MG63 (cell line): ENCODE data around the gene MSX2. TPM values are rescaled to one million over a fixed set of nuclear protein-coding genes. Genes with fewer than 3 reads are reported as not detected.
A peak's percentile ranks its signal among the peaks of the same experiment; 100 is the strongest.

Experiments
- DNase-seq: peaks from one replicate; pipeline ENCODE4 v3.0.0-alpha.2; 2020
- H3K27me3 ChIP-seq: fragments of 250-450 bp; sonication (Bioruptor Pico); 2 replicates; pipeline ENCODE4 v1.5.1; 2020; ENCODE audit warnings: mild to moderate bottlenecking, moderate library complexity
- H3K36me3 ChIP-seq: fragments of 250-450 bp; sonication (Bioruptor Pico); 2 replicates; pipeline ENCODE4 v1.5.1; 2020; ENCODE audit warnings: mild to moderate bottlenecking, moderate library complexity
- H3K4me3 ChIP-seq: fragments of 250-450 bp; sonication (Bioruptor Pico); 2 replicates; pipeline ENCODE4 v1.5.1; 2020; ENCODE audit warnings: mild to moderate bottlenecking, moderate library complexity
- H3K9me3 ChIP-seq: fragments of 250-450 bp; sonication (Bioruptor Pico); 2 replicates; pipeline ENCODE4 v1.5.1; 2020; ENCODE audit warnings: mild to moderate bottlenecking, moderate library complexity
- total RNA-seq: library from RNA; depleted of rRNA; stranded (reverse); fragments of >200 nt; shearing (Covaris generic); gene quantifications from 2 replicates; pipeline ENCODE4 v1.2.3, GENCODE V29; 2014; ENCODE audit warnings: low replicate concordance

MSX2 gene
- total RNA-seq, 1 experiment from 2014 or later, result 10.7 TPM

- DNase-seq, result no peak
- Histone ChIP-seq H3K36me3 (no peaks in the 10 kb centered on the region), H3K27me3 (peaks cover 4% of the 10 kb centered on the region; the same call in 1 of the 2 replicates), H3K4me3 (no peak overlapping the region), H3K9me3 (no peaks in the 10 kb centered on the region)
These were observed 15.7 kb upstream of the MSX2 start for GRCh38 chr5:174708476-174709207.

DNA sequence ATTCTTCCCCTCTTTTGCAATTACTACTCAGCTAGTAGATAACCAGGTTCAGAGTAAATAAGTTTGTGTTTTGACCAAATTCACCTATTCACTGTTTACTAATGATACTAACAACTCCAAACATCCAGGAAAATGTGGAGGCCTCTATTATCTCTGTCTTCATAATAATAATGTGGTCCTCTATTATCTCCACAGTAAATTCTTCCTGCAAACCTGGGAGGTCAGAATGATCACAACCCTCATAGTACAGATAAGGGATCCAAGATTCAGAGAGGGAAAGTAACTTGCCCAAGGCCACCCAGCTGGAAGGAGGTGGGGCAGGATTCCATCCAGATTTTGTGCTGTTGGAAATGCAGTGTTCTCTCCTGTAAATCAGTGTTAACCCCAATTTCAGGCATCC, 9.6 kb upstream of the MSX2 start:
- Histone ChIP-seq H3K4me3 (no peak overlapping the region), H3K27me3 (peaks cover 8% of the 10 kb centered on the region), H3K36me3 (no peaks in the 10 kb centered on the region)

DNA sequence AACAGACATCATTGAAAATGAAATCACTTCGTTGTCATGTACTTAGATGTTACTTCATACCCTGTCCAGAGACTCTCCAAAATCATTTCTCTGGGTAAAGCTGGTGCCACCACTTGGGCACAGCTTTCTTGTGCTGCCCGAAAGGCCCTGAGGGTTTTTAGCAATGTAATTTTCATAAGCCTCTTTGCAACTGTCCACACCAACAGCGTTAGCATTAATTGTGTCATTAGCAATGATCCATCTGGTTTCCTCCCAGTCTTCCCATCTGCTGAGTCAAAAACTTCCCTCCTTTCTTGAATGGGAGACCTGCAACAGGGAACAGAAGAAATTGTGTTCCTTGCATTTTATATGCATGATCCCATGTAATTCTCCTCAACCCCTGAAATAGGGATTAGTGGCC, 8.6 kb upstream of the MSX2 start:
- no peak for DNase-seq
- H3K4me3 ChIP-seq, result no peak overlapping the region
- peaks cover 19% of the 10 kb centered on the region for H3K27me3 ChIP-seq
- H3K9me3 ChIP-seq, result no peaks in the 10 kb centered on the region
- no peaks in the 10 kb centered on the region for H3K36me3 ChIP-seq

More for the DNA sequence above, 9.6 kb upstream of the MSX2 start:
- no peaks in the 10 kb centered on the region for H3K9me3 ChIP-seq
- DNase-seq, result no peak

DNA sequence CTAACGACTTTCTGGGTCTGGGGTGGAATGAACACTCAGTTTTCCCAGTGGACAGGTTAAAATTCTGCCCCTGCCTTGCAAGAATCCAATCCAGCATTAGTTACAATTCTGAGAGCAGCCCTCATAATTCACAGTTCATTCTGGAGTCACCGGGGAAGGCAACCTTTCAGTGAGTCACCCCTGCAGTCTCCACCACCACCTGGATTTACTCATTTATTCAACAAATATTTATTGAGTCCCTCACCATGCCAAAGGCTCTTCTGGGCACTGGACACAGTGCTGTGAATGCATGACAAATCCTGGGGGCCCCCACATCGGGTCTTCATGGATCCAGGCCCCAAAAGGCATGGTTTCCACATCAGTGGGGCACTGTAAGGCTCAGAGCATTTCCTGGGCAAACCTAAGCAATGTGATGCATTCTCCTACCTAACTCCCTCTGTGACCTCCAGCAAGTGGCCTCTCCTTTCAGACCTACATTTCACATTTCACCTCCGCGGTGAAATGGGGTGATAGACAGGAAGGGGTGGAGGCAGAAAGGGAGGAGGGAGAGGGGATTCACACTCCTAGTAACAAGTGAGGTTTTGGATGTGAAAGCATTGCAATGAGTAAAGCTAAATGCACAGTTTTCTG, 6.4 kb upstream of the MSX2 start:
- Histone ChIP-seq H3K27me3 (peaks cover 34% of the 10 kb centered on the region), H3K36me3 (no peaks in the 10 kb centered on the region), H3K9me3 (no peaks in the 10 kb centered on the region), H3K4me3 (no peak overlapping the region)
- peak; percentile 34 for DNase-seq

DNA sequence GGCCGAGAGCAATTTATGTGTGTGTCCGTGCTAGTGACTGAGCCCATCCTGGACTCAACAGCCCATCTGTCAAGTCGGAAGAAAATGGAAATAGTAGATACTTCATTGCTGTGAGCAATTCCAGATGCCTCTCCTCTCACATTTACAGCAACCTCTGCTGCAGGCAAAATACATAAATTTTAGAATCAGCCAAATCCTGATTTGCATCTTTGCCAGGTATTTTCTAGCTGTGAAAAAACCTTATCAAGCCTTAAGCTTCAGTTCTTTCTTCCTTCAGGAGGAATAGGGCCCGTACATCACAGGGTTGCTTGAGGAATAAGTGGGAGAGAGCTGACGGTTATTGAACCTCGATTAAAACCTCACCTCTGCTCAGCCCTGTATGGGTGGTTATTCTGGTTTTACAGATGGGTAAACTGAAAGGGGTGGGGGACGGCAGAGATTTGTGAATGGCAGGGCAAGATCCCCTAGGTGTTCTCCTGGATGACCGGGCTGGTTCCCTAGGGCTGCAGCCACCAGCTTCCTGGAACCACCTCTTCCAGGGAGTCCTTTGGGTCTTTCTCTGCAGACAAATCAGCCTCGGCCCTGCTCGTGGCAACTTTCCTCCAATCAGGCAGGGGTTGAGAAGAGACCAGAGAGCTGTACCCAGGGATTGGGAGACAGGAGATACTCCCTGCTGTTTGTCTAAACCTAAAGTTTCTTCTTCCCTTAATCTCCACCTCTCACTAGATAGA, 5.3 kb upstream of the MSX2 start:
- Histone ChIP-seq H3K27me3 (peaks cover 38% of the 10 kb centered on the region), H3K4me3 (no peak overlapping the region), H3K36me3 (no peaks in the 10 kb centered on the region), H3K9me3 (no peaks in the 10 kb centered on the region)
- no peak for DNase-seq

GRCh38 chr5:174719793-174720611, 4.4 kb upstream of the MSX2 start:
- Histone ChIP-seq H3K27me3 (peaks cover 38% of the 10 kb centered on the region), H3K36me3 (no peaks in the 10 kb centered on the region), H3K4me3 (no peak overlapping the region), H3K9me3 (no peaks in the 10 kb centered on the region)
- no peak for DNase-seq

DNA sequence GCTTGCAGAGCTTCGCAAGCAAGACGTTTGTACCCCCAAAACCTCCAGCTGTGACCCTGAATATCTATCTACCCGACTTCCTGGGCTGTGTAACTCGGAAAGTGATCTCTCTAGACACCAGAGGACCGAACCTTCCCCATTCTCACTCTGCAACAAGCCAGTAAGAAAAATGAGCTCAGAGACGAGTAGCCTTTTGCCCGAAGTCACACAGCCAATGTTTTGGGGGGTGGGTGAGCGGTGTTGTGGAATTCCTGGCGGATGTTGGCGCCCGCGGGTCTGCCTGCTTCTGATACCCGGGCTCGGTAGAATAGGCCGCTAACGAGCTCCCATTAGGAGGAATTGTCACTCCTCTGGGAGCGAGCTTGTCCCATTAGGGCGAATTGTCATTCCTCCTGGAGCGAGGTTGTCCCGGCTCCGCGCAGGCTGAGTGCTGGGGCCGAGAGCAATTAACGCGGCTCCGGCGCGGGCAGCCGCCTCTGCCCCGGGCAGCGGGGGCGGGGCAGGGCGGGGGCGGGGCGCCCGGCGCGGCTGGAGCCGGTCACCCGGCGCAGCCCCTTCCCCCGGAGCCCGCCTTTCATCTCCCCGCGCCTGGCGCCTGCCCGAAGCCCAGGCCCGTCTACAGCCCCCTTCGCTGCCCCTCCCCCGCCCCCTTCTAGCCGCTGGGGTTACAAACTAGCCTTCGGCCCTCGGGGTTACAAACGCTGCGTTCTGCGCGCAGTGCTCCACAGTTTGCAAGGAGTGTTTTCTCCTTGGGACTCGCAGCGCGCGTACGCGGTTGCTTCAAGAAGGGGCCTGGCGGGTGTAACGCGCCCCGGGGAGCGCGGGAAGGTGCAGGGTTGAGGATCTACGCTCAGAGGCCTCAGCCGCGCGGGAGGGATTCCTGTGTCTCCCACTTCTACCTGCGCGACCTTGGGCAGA, 3.5 kb upstream of the MSX2 start:
- DNase-seq, result peak; percentile 24
- H3K4me3 ChIP-seq, result no peak overlapping the region
- H3K36me3 ChIP-seq, result no peaks in the 10 kb centered on the region
- H3K27me3 ChIP-seq, result peaks cover 38% of the 10 kb centered on the region
- no peaks in the 10 kb centered on the region for H3K9me3 ChIP-seq

DNA sequence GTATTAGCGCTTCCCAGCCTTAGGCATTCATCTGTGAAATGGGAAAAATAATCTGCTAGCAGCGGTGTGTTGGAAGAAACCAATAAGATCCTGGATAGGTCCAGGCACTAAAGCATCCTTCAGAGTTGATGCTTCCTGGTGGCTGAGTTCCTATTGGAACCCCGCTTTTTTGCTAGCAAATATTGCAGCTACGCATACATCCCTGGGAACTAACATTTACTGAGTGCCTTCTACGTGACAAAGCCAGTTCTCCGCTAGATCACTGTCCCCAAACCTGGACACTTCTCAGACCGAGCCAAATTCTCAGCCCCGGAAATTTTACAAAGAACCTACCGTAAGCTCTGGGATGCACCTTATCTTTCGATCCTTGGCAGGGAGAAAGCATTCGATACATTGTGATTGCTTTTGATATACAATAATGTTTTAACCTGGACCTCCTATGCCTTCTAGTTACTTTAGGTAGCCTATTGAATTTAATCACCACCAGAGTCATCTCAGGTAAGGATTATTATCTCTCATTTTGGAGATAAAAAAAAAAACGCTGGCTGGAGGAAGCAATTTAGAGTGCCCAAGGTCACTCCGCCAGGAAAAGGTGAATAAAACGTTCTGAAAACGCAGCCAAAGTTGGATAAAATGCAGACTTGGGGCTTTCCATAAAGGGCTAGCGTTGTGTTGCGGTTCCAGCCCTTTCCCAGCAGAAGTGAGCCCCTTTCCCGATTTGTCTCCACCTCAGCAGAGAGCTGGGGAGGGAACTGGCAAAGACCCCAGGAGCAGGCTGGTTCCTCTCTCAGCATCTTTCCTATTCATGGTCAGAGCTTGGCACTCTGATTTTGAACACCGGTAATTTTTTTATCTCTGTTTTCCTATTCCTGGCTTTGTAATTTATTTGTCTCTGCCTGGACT, 2.6 kb upstream of the MSX2 start:
- Histone ChIP-seq H3K36me3 (no peaks in the 10 kb centered on the region), H3K27me3 (peaks cover 38% of the 10 kb centered on the region), H3K4me3 (no peak overlapping the region), H3K9me3 (no peaks in the 10 kb centered on the region)
- no peak for DNase-seq

GRCh38 chr5:174722500-174722899, 1.9 kb upstream of the MSX2 start:
- H3K27me3 ChIP-seq, result peaks cover 38% of the 10 kb centered on the region
- H3K4me3 ChIP-seq, result no peak overlapping the region
- H3K9me3 ChIP-seq, result no peaks in the 10 kb centered on the region
- no peak for DNase-seq
- no peaks in the 10 kb centered on the region for H3K36me3 ChIP-seq

GRCh38 chr5:174723315-174723978, 935 bp upstream of the MSX2 start:
- H3K36me3 ChIP-seq, result no peaks in the 10 kb centered on the region
- no peaks in the 10 kb centered on the region for H3K9me3 ChIP-seq
- H3K27me3 ChIP-seq, result peaks cover 38% of the 10 kb centered on the region
- DNase-seq, result no peak
- peak overlapping the region; percentile 87 for H3K4me3 ChIP-seq

GRCh38 chr5:174723979-174724483, 351 bp upstream of the MSX2 start:
- no peaks in the 10 kb centered on the region for H3K36me3 ChIP-seq
- H3K9me3 ChIP-seq, result no peaks in the 10 kb centered on the region
- DNase-seq, result no peak
- H3K27me3 ChIP-seq, result peaks cover 35% of the 10 kb centered on the region
- H3K4me3 ChIP-seq, result peak overlapping the region; percentile 87

DNA sequence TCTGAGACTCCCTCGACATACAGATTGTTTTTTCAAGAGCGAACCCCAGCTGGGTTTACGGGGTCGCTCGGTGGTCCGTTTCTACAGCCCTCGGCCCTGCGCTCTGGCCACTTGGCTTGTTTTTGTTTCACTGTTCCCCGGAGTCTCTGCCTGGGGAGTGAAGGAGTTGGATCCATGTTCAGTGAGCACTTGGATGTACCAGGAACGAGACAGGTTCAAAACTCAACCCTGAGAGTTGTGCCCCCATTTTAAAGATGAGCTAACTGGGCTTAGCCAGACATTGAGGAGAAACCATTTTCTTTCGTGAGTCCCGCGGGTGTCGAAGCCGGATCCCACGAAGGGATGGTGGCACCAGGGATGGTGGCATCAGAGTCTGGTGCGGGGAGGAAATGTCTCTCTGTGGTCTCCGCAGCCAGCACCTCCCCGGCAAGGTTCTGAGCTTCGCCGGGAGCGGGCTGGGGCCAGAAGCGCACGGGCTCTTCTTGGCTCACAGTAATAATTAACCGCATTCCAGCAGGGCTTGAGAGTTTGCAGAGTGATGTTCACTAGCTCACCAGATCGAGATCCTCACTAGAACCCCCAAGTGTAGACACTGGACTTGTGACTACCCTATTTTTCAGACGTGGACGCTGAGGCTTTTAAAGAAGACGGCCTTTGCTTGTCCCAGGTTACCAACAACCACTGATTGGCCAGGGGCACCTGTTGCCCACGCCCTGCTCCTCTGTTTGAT, 1.0 kb downstream of the MSX2 start:
- Histone ChIP-seq H3K27me3 (peaks cover 26% of the 10 kb centered on the region), H3K4me3 (peak overlapping the region; percentile 87), H3K36me3 (peaks cover 3% of the 10 kb centered on the region; the same call in 1 of the 2 replicates), H3K9me3 (no peaks in the 10 kb centered on the region)
- DNase-seq, result no peak

DNA sequence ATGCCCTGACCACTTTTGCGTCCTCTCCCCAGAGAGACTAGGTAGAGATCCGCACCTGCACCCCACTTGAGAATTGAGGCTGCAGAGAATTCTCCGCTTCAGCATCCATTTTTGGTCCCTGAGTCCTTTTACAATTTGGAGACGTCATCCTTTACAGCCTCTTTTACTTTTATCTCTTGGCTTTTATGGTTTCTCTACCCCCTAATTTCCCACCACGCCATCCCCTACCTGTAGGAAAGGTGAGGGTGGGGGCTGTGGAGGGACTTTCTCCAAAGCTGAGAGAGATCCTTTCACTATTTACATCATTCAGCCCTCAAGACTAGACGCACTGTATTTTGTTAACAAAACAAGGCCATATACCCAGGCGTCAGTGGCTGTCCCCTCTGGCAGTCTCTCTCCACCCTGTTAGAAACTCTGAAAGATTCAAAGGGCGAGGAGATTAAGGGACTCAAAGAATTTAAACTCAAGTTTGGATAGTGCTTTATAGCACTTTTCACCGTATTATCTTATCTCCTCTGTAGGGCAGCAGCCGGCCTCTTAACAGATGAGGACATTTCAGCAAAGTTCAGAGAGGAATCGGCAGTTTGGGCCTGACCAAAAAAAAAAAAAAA, 1.7 kb downstream of the MSX2 start:
- H3K36me3 ChIP-seq, result peaks cover 3% of the 10 kb centered on the region; the same call in 1 of the 2 replicates
- H3K4me3 ChIP-seq, result no peak overlapping the region
- H3K9me3 ChIP-seq, result no peaks in the 10 kb centered on the region
- DNase-seq, result no peak
- peaks cover 22% of the 10 kb centered on the region for H3K27me3 ChIP-seq
